SK-N-SH treated with all-trans-retinoic acid at 6 μM for 48 hours (cell line): ENCODE results near the gene HECTD4.

Experiments
- ARNTL ChIP-seq: fragments of 450-650 bp; formaldehyde crosslinking; IDR thresholded peaks from 2 replicates; pipeline ENCODE4 v1.5.0; 2020; ENCODE audit warnings: low read depth, mild to moderate bottlenecking, moderate library complexity, borderline replicate concordance
- CREB5 ChIP-seq: fragments of 250-450 bp; sonication (Bioruptor Pico); IDR thresholded peaks from 2 replicates; pipeline ENCODE4 v1.5.1; 2020; ENCODE audit warnings: low read depth, mild to moderate bottlenecking, moderate library complexity
- ESRRG ChIP-seq: fragments of 250-450 bp; sonication (Bioruptor Pico); IDR thresholded peaks from 2 replicates; pipeline ENCODE4 v1.6.1; 2021; ENCODE audit warnings: mild to moderate bottlenecking
- PATZ1 ChIP-seq: fragments of 250-450 bp; sonication (Bioruptor Pico); IDR thresholded peaks from 2 replicates; pipeline ENCODE4 v1.8.0; 2020; ENCODE audit warnings: mild to moderate bottlenecking, moderate library complexity, borderline replicate concordance
- POU6F1 ChIP-seq: fragments of 250-450 bp; sonication (Bioruptor Pico); IDR thresholded peaks from 2 replicates; pipeline ENCODE4 v1.8.0; 2021; ENCODE audit warnings: low read depth, mild to moderate bottlenecking, moderate library complexity, borderline replicate concordance
- SNAI2 ChIP-seq: fragments of 250-450 bp; sonication (Bioruptor Pico); IDR thresholded peaks from 2 replicates; pipeline ENCODE4 v1.5.0; 2020; ENCODE audit warnings: mild to moderate bottlenecking, moderate library complexity
- ZFP30 ChIP-seq: fragments of 450-650 bp; formaldehyde crosslinking; IDR thresholded peaks from 2 replicates; pipeline ENCODE4 v1.5.0; 2022; ENCODE audit warnings: mild to moderate bottlenecking, moderate library complexity
- ZNF565 ChIP-seq: fragments of 450-650 bp; formaldehyde crosslinking; conservative IDR thresholded peaks from 2 replicates; pipeline ENCODE4 v1.5.0; 2020; ENCODE audit warnings: low read depth, mild to moderate bottlenecking, moderate library complexity

- TF ChIP-seq CREB5 (CRISPR knock-in tag) (no peak), ESRRG (CRISPR knock-in tag) (no peak), SNAI2 (CRISPR knock-in tag) (no peak), ZNF565 (no peak), POU6F1 (CRISPR knock-in tag) (no peak), ZFP30 (CRISPR knock-in tag) (no peak), PATZ1 (CRISPR knock-in tag) (no peak), ARNTL (no peak)
Observed at GRCh38 chr12:112328456-112329124, 53.6 kb downstream of the HECTD4 start.
